HL-60 (cell line): ENCODE measurements around the gene NF1.

ENCODE experiments used
- DNase-seq, 2 experiments: peaks; one replicate each; pipeline ENCODE4 v3.0.0-alpha.2; 2010 to 2020; ENCODE audit warnings: low read depth in 1 of 2, low spot score in 1 of 2
- H3K27ac ChIP-seq: fragments of 250-450 bp; sonication (Bioruptor Pico); replicated peaks from 2 replicates; pipeline ENCODE4 v1.5.1; 2020; ENCODE audit warnings: mild to moderate bottlenecking, moderate library complexity
- H3K27me3 ChIP-seq: fragments of 250-450 bp; sonication (Bioruptor Pico); 2 replicates; pipeline ENCODE4 v1.5.1; 2021; ENCODE audit warnings: mild to moderate bottlenecking, moderate library complexity; ENCODE audit not compliant: insufficient read depth, poor library complexity, severe bottlenecking
- H3K4me3 ChIP-seq: replicated peaks from 2 replicates; pipeline ENCODE4 v1.5.1; 2011; ENCODE audit warnings: mild to moderate bottlenecking, control low read depth, low read length; ENCODE audit not compliant: insufficient read depth
- GABPA ChIP-seq: IDR thresholded peaks from 2 replicates; pipeline ENCODE4 v1.6.1; 2012; ENCODE audit warnings: low read depth
- POLR2AphosphoS5 ChIP-seq: IDR thresholded peaks from 2 replicates; pipeline ENCODE4 v1.6.1; 2012; ENCODE audit warnings: low read depth
- SPI1 ChIP-seq: IDR thresholded peaks from 2 replicates; pipeline ENCODE4 v1.6.1; 2012; ENCODE audit warnings: low read depth, mild to moderate bottlenecking, borderline replicate concordance
- TF ChIP-seq, protein P1 (sequence below): IDR thresholded peaks from one replicate; pipeline ENCODE4 v1.5.1; 2011; ENCODE audit warnings: low read length, control low read depth, inconsistent platforms; ENCODE audit not compliant: insufficient read depth
- TF ChIP-seq, protein P2 (sequence below): IDR thresholded peaks from 2 replicates; pipeline ENCODE4 v1.6.1; 2012; ENCODE audit warnings: low read depth; ENCODE audit not compliant: insufficient replicate concordance

The NF1 gene

DNA sequence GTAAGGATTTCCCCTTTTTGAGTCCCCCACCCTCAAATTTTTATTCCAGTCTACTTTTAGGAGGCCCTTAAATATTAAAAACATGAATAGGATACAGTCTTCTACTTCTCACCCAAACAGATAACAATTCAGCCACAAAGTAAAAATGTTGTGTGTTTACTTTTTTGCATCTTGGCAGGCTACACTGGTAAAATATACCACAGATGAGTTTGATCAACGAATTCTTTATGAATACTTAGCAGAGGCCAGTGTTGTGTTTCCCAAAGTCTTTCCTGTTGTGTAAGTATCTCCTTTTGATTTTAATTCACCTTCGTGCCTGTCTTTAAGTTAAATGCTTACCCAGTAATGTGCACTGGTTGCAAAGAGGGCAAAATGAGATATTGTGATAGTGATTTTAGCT is 262.3 kb downstream of the NF1 start:
- TF ChIP-seq, protein P1, sequence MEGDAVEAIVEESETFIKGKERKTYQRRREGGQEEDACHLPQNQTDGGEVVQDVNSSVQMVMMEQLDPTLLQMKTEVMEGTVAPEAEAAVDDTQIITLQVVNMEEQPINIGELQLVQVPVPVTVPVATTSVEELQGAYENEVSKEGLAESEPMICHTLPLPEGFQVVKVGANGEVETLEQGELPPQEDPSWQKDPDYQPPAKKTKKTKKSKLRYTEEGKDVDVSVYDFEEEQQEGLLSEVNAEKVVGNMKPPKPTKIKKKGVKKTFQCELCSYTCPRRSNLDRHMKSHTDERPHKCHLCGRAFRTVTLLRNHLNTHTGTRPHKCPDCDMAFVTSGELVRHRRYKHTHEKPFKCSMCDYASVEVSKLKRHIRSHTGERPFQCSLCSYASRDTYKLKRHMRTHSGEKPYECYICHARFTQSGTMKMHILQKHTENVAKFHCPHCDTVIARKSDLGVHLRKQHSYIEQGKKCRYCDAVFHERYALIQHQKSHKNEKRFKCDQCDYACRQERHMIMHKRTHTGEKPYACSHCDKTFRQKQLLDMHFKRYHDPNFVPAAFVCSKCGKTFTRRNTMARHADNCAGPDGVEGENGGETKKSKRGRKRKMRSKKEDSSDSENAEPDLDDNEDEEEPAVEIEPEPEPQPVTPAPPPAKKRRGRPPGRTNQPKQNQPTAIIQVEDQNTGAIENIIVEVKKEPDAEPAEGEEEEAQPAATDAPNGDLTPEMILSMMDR: no peak
- TF ChIP-seq, protein P2, sequence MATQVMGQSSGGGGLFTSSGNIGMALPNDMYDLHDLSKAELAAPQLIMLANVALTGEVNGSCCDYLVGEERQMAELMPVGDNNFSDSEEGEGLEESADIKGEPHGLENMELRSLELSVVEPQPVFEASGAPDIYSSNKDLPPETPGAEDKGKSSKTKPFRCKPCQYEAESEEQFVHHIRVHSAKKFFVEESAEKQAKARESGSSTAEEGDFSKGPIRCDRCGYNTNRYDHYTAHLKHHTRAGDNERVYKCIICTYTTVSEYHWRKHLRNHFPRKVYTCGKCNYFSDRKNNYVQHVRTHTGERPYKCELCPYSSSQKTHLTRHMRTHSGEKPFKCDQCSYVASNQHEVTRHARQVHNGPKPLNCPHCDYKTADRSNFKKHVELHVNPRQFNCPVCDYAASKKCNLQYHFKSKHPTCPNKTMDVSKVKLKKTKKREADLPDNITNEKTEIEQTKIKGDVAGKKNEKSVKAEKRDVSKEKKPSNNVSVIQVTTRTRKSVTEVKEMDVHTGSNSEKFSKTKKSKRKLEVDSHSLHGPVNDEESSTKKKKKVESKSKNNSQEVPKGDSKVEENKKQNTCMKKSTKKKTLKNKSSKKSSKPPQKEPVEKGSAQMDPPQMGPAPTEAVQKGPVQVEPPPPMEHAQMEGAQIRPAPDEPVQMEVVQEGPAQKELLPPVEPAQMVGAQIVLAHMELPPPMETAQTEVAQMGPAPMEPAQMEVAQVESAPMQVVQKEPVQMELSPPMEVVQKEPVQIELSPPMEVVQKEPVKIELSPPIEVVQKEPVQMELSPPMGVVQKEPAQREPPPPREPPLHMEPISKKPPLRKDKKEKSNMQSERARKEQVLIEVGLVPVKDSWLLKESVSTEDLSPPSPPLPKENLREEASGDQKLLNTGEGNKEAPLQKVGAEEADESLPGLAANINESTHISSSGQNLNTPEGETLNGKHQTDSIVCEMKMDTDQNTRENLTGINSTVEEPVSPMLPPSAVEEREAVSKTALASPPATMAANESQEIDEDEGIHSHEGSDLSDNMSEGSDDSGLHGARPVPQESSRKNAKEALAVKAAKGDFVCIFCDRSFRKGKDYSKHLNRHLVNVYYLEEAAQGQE: no peak
- TF ChIP-seq GABPA (no peak), POLR2AphosphoS5 (no peak), SPI1 (no peak)
- Histone ChIP-seq H3K4me3 (no peak overlapping the region), H3K27me3 (no peaks in the 10 kb centered on the region), H3K27ac (no peak overlapping the region)
- DNase-seq: no peak

DNA sequence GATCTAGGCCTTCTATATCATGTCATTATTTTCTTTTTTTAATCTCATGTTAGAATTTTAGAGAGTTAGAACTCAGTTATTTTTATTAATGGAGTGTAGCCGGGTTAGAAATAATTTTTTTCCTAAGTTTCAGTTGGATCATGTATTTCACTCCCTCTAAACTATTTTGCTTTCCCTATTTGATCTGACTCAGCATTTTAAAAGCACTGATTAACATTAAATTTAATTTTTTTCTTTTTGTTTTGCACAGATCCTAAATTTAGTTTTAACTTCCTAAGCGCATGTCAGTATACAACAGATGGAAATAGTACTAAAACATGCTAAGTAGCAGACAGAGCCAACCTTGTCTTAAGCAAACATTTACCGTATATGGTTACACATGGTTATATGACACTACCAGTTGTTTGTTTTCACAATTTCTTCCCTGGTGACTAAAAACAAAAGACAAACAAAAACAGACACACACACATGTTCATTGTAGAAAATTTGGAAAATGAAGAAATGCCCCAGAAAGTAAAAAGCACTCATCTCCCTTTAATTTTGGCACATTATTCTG is 263.1 kb downstream of the NF1 start:
- TF ChIP-seq GABPA (no peak), POLR2AphosphoS5 (no peak), SPI1 (no peak)
- TF ChIP-seq, protein P2: no peak
- TF ChIP-seq, protein P1: no peak
- Histone ChIP-seq H3K27me3 (no peaks in the 10 kb centered on the region), H3K4me3 (no peak overlapping the region), H3K27ac (no peak overlapping the region)
- DNase-seq: no peak

DNA sequence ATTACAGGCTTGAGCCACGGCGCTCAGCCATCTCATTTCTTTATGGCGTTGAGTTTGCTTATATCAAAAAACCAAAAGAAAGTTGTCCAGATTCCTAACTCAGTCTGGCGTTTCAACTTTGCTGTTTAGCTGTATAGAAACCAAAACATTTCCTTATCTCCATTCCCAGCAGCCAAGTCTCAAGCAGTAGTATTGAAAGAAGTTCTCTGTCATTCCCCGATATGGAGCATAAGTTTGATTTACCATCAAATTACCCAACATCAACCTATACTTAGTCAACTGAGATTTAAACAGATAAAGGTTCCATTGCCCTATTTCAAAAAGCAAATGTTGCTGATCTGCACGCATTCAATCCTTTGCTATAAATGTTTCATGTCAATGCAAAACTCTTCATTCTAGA is 269.2 kb downstream of the NF1 start:
- H3K27me3 ChIP-seq: no peaks in the 10 kb centered on the region
- H3K4me3 ChIP-seq: no peak overlapping the region
- H3K27ac ChIP-seq: no peak overlapping the region
- no peak for DNase-seq
- no peak for TF ChIP-seq SPI1
- no peak for TF ChIP-seq GABPA
- TF ChIP-seq, protein P2: no peak
- TF ChIP-seq POLR2AphosphoS5: no peak
- TF ChIP-seq, protein P1: no peak
